ENCODE measurements around the gene PHF21B. TPM values are rescaled to one million over a fixed set of nuclear protein-coding genes. Genes with fewer than 3 reads are reported as not detected.
"Not testable (repeated sequence)": the region's sequence is repeated elsewhere in the genome, so short reads cannot be mapped to it uniquely, and the experiment has no call there.

PHF21B gene
- total RNA-seq, 1 donor from 2014 or later = 0.69 TPM

- no peaks in the 10 kb centered on the region for H3K4me1 ChIP-seq
- H3K4me3 ChIP-seq = no peak overlapping the region
- intact Hi-C loops (cut with micrococcal nuclease) = no loop called here
- no peak overlapping the region for H3K27ac ChIP-seq (replicated peaks)
- no peak for TF ChIP-seq CTCF (IDR thresholded peaks at IDR 0.05; ENCODE audit: borderline replicate concordance)
- no peak for DNase-seq
- no peaks in the 10 kb centered on the region for H3K36me3 ChIP-seq
- peaks cover 81% of the 10 kb centered on the region for H3K27me3 ChIP-seq (ENCODE audit: low read depth)
- H3K9me3 ChIP-seq (replicated peaks) = no peaks in the 10 kb centered on the region
Measured at GRCh38 chr22:45053094-45053493, 43.3 kb upstream of the PHF21B start.

- H3K4me1 ChIP-seq; DNase-seq; H3K27ac ChIP-seq (replicated peaks); H3K9me3 ChIP-seq (replicated peaks); intact Hi-C loops (cut with micrococcal nuclease); H3K36me3 ChIP-seq; H3K4me3 ChIP-seq: not testable (repeated sequence)
- H3K27me3 ChIP-seq (ENCODE audit: low read depth) = peaks cover 86% of the 10 kb centered on the region
Measured at GRCh38 chr22:45052665-45053064, 42.9 kb upstream of the PHF21B start.

- peaks cover 93% of the 10 kb centered on the region for H3K27me3 ChIP-seq (ENCODE audit: low read depth)
- no peak for DNase-seq
- no peak for TF ChIP-seq CTCF (IDR thresholded peaks at IDR 0.05; ENCODE audit: borderline replicate concordance)
Measured at GRCh38 chr22:45051946-45052345, 42.1 kb upstream of the PHF21B start.

GRCh38 chr22:45051419-45051818 lies 41.6 kb upstream of the PHF21B start:
- no peak overlapping the region for H3K4me3 ChIP-seq

More at GRCh38 chr22:45051946-45052345, 42.1 kb upstream of the PHF21B start:
- Histone ChIP-seq H3K4me3 (no peak overlapping the region), H3K27ac (replicated peaks) (no peak overlapping the region), H3K9me3 (replicated peaks) (no peaks in the 10 kb centered on the region), H3K4me1 (no peaks in the 10 kb centered on the region), H3K36me3 (no peaks in the 10 kb centered on the region)
- intact Hi-C loops (cut with micrococcal nuclease) = no loop called here

GRCh38 chr22:45047260-45047659 lies 37.5 kb upstream of the PHF21B start:
- no peaks in the 10 kb centered on the region for H3K4me1 ChIP-seq
- intact Hi-C loops (cut with micrococcal nuclease) = no loop called here
- no peaks in the 10 kb centered on the region for H3K36me3 ChIP-seq
- no peak overlapping the region for H3K27ac ChIP-seq (replicated peaks)
- TF ChIP-seq CTCF (IDR thresholded peaks at IDR 0.05; ENCODE audit: borderline replicate concordance) = no peak
- peaks cover 99% of the 10 kb centered on the region for H3K27me3 ChIP-seq (ENCODE audit: low read depth)
- no peak for DNase-seq
- H3K9me3 ChIP-seq (replicated peaks) = peaks cover 3% of the 10 kb centered on the region
- no peak overlapping the region for H3K4me3 ChIP-seq

More at GRCh38 chr22:45051419-45051818, 41.6 kb upstream of the PHF21B start:
- no peak for TF ChIP-seq CTCF (IDR thresholded peaks at IDR 0.05; ENCODE audit: borderline replicate concordance)
- H3K36me3 ChIP-seq = no peaks in the 10 kb centered on the region
- H3K4me1 ChIP-seq = no peaks in the 10 kb centered on the region
- peaks cover 96% of the 10 kb centered on the region for H3K27me3 ChIP-seq (ENCODE audit: low read depth)
- no peaks in the 10 kb centered on the region for H3K9me3 ChIP-seq (replicated peaks)
- DNase-seq = no peak
- no peak overlapping the region for H3K27ac ChIP-seq (replicated peaks)
- intact Hi-C loops (cut with micrococcal nuclease) = no loop called here

- Histone ChIP-seq H3K9me3 (replicated peaks) (peaks cover 3% of the 10 kb centered on the region), H3K36me3 (no peaks in the 10 kb centered on the region), H3K27me3 (ENCODE audit: low read depth) (peaks cover 95% of the 10 kb centered on the region), H3K4me1 (no peaks in the 10 kb centered on the region), H3K27ac (replicated peaks) (no peak overlapping the region), H3K4me3 (no peak overlapping the region)
- intact Hi-C loops (cut with micrococcal nuclease) = no loop called here
- no peak for TF ChIP-seq CTCF (IDR thresholded peaks at IDR 0.05; ENCODE audit: borderline replicate concordance)
- DNase-seq = no peak
Measured at GRCh38 chr22:45045208-45045607, 35.4 kb upstream of the PHF21B start.
